ENCODE data around the gene TMEM167B. TPM values are rescaled to one million over a fixed set of nuclear protein-coding genes. Genes with fewer than 3 reads are reported as not detected.

The TMEM167B gene
- total and polyA plus RNA-seq, 2 donors (not counting 1 experiment from before 2014, with no cell fraction given) = 12.0 to 40.9 TPM

DNA sequence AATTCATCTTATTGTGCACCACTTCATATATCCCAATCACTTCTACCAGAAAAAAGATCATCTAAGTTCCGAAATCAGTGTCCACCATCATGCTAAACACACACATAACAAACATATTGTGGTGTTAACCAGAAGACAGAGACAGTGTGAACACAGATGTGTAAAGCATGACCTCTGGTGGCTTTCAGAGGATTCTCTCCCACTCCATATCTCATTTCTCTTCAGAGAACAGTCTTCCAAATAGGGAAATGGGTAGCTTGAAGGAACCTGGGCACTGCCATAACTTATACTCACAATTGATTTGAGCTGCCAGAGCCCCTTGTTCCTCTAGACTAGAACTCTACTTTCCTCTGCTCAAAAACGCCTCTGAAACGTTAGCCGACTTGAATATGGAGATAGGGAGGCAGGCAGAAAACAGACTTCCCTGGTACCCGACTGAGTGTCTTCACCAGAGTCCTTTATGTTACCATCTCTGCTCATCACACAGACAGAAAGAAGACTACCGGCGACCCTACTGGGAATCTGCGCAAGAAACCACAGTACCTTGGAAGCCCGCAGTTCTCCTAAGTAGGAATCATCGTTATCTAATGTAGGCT, 21.6 kb downstream of the TMEM167B start:
- CTCF ChIA-PET = interaction anchor here (0.8 to 5.7 kb wide), 15 partner anchors 9 to 551 kb away, joined by 3 to 64 read pairs (median 4); partner anchors contain the start of genes SARS1, TAF13 and TMEM167B
- Histone ChIP-seq H3K4me1 (ENCODE audit: control insufficient read depth in 2 of 2, insufficient read depth in 2 of 2, low read length in 2 of 2) (peaks cover 25 to 26% of the 10 kb centered on the region in 2 donors), H3K4me3 (ENCODE audit: control extremely low read depth in 1 of 5, extremely low read depth in 1 of 5, insufficient read depth in 1 of 5, low read depth in 2 of 5, low read length in 4 of 5) (peak overlapping the region in 2 of 5 experiments; percentile 49 to 54), H3K27ac (ENCODE audit: low read length in 2 of 2) (peak overlapping the region in 1 of 2 donors; percentile 45), H3K9me3 (ENCODE audit: control extremely low read depth in 1 of 3, control insufficient read depth in 2 of 3, insufficient read depth in 1 of 3, low read length in 2 of 3) (peaks cover 0 to 6% (median 0%) of the 10 kb centered on the region in 3 donors), H3K27me3 (replicated peaks in 1 of 4; ENCODE audit: control extremely low read depth in 1 of 4, control insufficient read depth in 3 of 4, insufficient read depth in 4 of 4, low read length in 3 of 4) (peaks cover 0 to 21% (median 19%) of the 10 kb centered on the region in 4 experiments), H3K9ac (ENCODE audit: low read length) (peak overlapping the region; percentile 59), H4K20me1 (ENCODE audit: control insufficient read depth, insufficient read depth, low read length, poor library complexity, severe bottlenecking) (no peaks in the 10 kb centered on the region), H2AFZ (ENCODE audit: insufficient read depth, low read depth, low read length, poor library complexity, severe bottlenecking) (peak overlapping the region; percentile 69), H3K4me2 (replicated peaks; ENCODE audit: low read depth, low read length, poor library complexity, severe bottlenecking) (peak overlapping the region; percentile 86), H3K36me3 (replicated peaks in 1 of 2; ENCODE audit: control extremely low read depth in 1 of 2, control insufficient read depth in 1 of 2, extremely low read depth in 1 of 2, insufficient read depth in 2 of 2, low read length in 1 of 2) (no peaks in the 10 kb centered on the region), H3K79me2 (ENCODE audit: control insufficient read depth, insufficient read depth, low read length) (peaks cover 3% of the 10 kb centered on the region)
- Mint-ChIP-seq H3K4me1 (peaks cover 27% of the 10 kb centered on the region), H3K4me3 (peak overlapping the region; percentile 85), H3K27ac (peak overlapping the region; percentile 75), H3K9me3 (ENCODE audit: insufficient read depth) (no peaks in the 10 kb centered on the region), H3K27me3 (peaks cover 26% of the 10 kb centered on the region)
- 25% methylated on average over 6 of the region's 10 CpGs for WGBS (ENCODE audit: insufficient coverage)
- TF ChIP-seq EZH2 (IDR thresholded peaks at IDR 0.05; ENCODE audit: borderline replicate concordance, insufficient read depth, low read depth, low read length, poor library complexity, severe bottlenecking) = no peak
- TF ChIP-seq, protein P1, sequence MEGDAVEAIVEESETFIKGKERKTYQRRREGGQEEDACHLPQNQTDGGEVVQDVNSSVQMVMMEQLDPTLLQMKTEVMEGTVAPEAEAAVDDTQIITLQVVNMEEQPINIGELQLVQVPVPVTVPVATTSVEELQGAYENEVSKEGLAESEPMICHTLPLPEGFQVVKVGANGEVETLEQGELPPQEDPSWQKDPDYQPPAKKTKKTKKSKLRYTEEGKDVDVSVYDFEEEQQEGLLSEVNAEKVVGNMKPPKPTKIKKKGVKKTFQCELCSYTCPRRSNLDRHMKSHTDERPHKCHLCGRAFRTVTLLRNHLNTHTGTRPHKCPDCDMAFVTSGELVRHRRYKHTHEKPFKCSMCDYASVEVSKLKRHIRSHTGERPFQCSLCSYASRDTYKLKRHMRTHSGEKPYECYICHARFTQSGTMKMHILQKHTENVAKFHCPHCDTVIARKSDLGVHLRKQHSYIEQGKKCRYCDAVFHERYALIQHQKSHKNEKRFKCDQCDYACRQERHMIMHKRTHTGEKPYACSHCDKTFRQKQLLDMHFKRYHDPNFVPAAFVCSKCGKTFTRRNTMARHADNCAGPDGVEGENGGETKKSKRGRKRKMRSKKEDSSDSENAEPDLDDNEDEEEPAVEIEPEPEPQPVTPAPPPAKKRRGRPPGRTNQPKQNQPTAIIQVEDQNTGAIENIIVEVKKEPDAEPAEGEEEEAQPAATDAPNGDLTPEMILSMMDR (IDR thresholded peaks at IDR 0.05) = no peak
- DNase-seq = peak; percentile 68
- peak; percentile 12 for ATAC-seq (ENCODE audit: low read depth)
- intact Hi-C loops (cut with micrococcal nuclease) = loop anchor here (1.0 to 5.0 kb wide), 7 partner anchors 12 to 555 kb away; partner anchors contain the start of genes CLCC1, SORT1 and STXBP3
- POLR2A ChIA-PET = interaction anchor here (4.8 kb wide), 1 partner anchor 11 kb away, joined by 27 read pairs; no protein-coding TSS in a partner anchor
